ENCODE results near the gene DENND5A.
"Not testable (repeated sequence)": the region's sequence is repeated elsewhere in the genome, so short reads cannot be mapped to it uniquely, and the experiment has no call there.

The DENND5A gene

GRCh38 chr11:9176136-9176535, 89.0 kb downstream of the DENND5A start:
- Mint-ChIP-seq H3K9me3 (no peaks in the 10 kb centered on the region), H3K27me3 (ENCODE audit: low read depth, poor library complexity) (peaks cover 5% of the 10 kb centered on the region), H3K27ac (no peak overlapping the region), H3K4me3 (no peak overlapping the region), H3K4me1 (no peaks in the 10 kb centered on the region), H3K36me3 (ENCODE audit: low read depth) (peaks cover 90% of the 10 kb centered on the region)
- no peak for DNase-seq
- TF ChIP-seq CTCF (IDR thresholded peaks at IDR 0.05) = no peak

- DNase-seq = no peak
- H3K27me3 Mint-ChIP-seq (ENCODE audit: low read depth, poor library complexity) = peaks cover 5% of the 10 kb centered on the region
- no peaks in the 10 kb centered on the region for H3K9me3 Mint-ChIP-seq
- no peaks in the 10 kb centered on the region for H3K4me1 Mint-ChIP-seq
- H3K36me3 Mint-ChIP-seq (ENCODE audit: low read depth) = peaks cover 83% of the 10 kb centered on the region
- no peak overlapping the region for H3K4me3 Mint-ChIP-seq
- no peak for TF ChIP-seq CTCF (IDR thresholded peaks at IDR 0.05)
- H3K27ac Mint-ChIP-seq = no peak overlapping the region
These were observed 92.8 kb downstream of the DENND5A start for GRCh38 chr11:9172389-9172788.

GRCh38 chr11:9170450-9170849, 94.7 kb downstream of the DENND5A start:
- TF ChIP-seq CTCF (IDR thresholded peaks at IDR 0.05) = no peak
- Mint-ChIP-seq H3K27ac (no peak overlapping the region), H3K36me3 (ENCODE audit: low read depth) (peaks cover 77% of the 10 kb centered on the region), H3K27me3 (ENCODE audit: low read depth, poor library complexity) (peaks cover 5% of the 10 kb centered on the region), H3K4me3 (no peak overlapping the region), H3K9me3 (no peaks in the 10 kb centered on the region), H3K4me1 (no peaks in the 10 kb centered on the region)
- DNase-seq = no peak

- no peaks in the 10 kb centered on the region for H3K4me1 Mint-ChIP-seq
- peak overlapping the region; percentile 85 for H3K27ac Mint-ChIP-seq
- no peaks in the 10 kb centered on the region for H3K9me3 Mint-ChIP-seq
- no peak for DNase-seq
- peaks cover 5% of the 10 kb centered on the region for H3K27me3 Mint-ChIP-seq (ENCODE audit: low read depth, poor library complexity)
- H3K36me3 Mint-ChIP-seq (ENCODE audit: low read depth) = peaks cover 73% of the 10 kb centered on the region
- no peak for TF ChIP-seq CTCF (IDR thresholded peaks at IDR 0.05)
- H3K4me3 Mint-ChIP-seq = no peak overlapping the region
These were observed 95.4 kb downstream of the DENND5A start for GRCh38 chr11:9169595-9170295.

- H3K4me3 Mint-ChIP-seq; H3K27ac Mint-ChIP-seq; H3K9me3 Mint-ChIP-seq; H3K4me1 Mint-ChIP-seq; H3K27me3 Mint-ChIP-seq (ENCODE audit: low read depth, poor library complexity); DNase-seq: not testable (repeated sequence)
- peaks cover 58% of the 10 kb centered on the region for H3K36me3 Mint-ChIP-seq (ENCODE audit: low read depth)
These were observed 103.2 kb downstream of the DENND5A start for GRCh38 chr11:9161991-9162390.

- H3K27me3 Mint-ChIP-seq (ENCODE audit: low read depth, poor library complexity) = no peaks in the 10 kb centered on the region
- no peak overlapping the region for H3K27ac Mint-ChIP-seq
- no peaks in the 10 kb centered on the region for H3K9me3 Mint-ChIP-seq
- TF ChIP-seq CTCF (IDR thresholded peaks at IDR 0.05) = no peak
- no peaks in the 10 kb centered on the region for H3K4me1 Mint-ChIP-seq
- no peak for DNase-seq
- peaks cover 50% of the 10 kb centered on the region for H3K36me3 Mint-ChIP-seq (ENCODE audit: low read depth)
- H3K4me3 Mint-ChIP-seq = no peak overlapping the region
These were observed 105.0 kb downstream of the DENND5A start for GRCh38 chr11:9160166-9160565.
